Measurements from ENCODE around the gene LIMS2.

The LIMS2 gene

DNA sequence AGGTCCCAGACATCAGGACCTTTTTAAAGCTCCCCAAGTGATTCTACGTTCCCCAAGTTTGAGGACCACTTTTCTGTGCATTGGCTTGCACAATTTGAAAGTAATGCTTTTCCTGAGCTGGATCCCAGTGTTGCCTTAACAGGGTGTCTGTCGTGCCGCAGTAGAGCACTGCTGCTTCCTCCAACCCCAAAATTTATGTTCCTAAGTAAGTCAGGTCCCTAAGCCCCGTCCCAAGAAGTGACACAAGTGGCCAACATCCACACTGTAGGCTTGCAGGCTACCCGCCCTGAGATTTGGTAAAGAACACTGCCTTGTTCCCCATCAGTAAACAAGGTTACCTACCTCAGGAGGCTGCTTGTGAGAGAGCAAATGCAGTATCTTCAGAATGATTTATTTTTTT is 28.0 kb upstream of the LIMS2 start:
- Histone ChIP-seq H3K4me2 (peak overlapping the region; percentile 76 to 97 (median 89)), H3K4me1 (peaks cover 34 to 51% (median 40%) of the 10 kb centered on the region in 10 experiments), H3K27ac (peak overlapping the region in 1 of 11 experiments; percentile 99; a peak in 2 of 22 replicates), H3K27me3 (no peaks in the 10 kb centered on the region), H4K20me1 (peaks cover 11 to 37% (median 31%) of the 10 kb centered on the region in 11 experiments; a peak in 18 of 22 replicates), H3K4me3 (peak overlapping the region in 8 of 10 experiments; percentile 68 to 89 (median 82); a peak in 9 of 20 replicates), H3K9ac (peak overlapping the region in 8 of 11 experiments; percentile 92 to 99 (median 98); a peak in 10 of 22 replicates), H3K36me3 (peaks cover 28 to 56% (median 48%) of the 10 kb centered on the region in 11 experiments), H3K9me3 (replicated peaks in 1 of 11) (no peaks in the 10 kb centered on the region)
- no peak for TF ChIP-seq Cebpa-rat (IDR thresholded peaks at IDR 0.05)

- H3K36me3 ChIP-seq = peaks cover 20 to 49% (median 40%) of the 10 kb centered on the region in 11 experiments
- H3K9ac ChIP-seq = peak overlapping the region; percentile 92 to 99 (median 98)
- peaks cover 34 to 51% (median 40%) of the 10 kb centered on the region in 10 experiments for H3K4me1 ChIP-seq
- TF ChIP-seq Cebpa-rat (IDR thresholded peaks at IDR 0.05) = no peak
- peak overlapping the region; percentile 76 to 97 (median 89) for H3K4me2 ChIP-seq
- H3K9me3 ChIP-seq (replicated peaks in 1 of 11) = no peaks in the 10 kb centered on the region
- H3K27me3 ChIP-seq = no peaks in the 10 kb centered on the region
- H4K20me1 ChIP-seq = peaks cover 11 to 37% (median 31%) of the 10 kb centered on the region in 11 experiments; a peak in 18 of 22 replicates
- H3K4me3 ChIP-seq = peak overlapping the region; percentile 68 to 89 (median 80)
- peak overlapping the region; percentile 94 to 99 (median 99) for H3K27ac ChIP-seq
These were observed 27.2 kb upstream of the LIMS2 start for GRCh38 chr2:127702395-127703009.

DNA sequence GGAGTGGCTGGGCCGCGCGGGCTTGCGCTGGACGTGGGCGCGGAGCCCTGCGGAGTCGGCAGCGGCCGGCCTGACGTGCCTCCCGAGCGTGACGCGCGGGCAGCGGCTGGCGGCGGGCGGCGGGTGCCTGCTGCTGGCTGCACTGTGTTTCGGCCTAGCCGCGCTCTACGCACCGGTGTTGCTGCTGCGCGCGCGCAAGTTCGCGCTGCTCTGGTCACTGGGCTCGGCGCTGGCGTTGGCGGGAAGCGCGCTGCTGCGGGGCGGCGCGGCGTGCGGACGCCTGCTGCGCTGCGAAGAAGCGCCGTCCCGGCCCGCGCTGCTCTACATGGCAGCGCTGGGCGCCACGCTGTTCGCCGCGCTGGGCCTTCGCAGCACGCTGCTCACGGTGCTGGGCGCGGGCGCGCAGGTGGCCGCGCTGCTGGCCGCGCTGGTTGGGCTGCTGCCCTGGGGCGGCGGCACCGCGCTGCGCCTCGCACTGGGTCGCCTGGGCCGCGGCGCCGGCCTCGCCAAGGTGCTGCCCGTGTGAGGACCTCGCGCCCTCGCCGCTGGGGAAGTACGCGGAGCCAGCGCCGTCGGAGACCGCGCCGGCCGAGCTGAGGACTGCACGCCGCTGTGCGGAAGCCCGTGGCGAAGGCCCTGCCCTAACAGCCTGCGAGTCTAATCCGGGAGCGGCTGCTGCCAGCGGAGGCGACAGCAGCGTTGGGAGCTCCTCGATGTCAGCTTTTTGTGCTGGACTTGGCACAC is 26.5 kb upstream of the LIMS2 start:
- Histone ChIP-seq H3K4me2 (peak overlapping the region; percentile 76 to 97 (median 89)), H3K9me3 (replicated peaks in 1 of 11) (no peaks in the 10 kb centered on the region), H3K4me3 (peak overlapping the region; percentile 68 to 89 (median 80)), H4K20me1 (peaks cover 11 to 37% (median 31%) of the 10 kb centered on the region in 11 experiments; a peak in 18 of 22 replicates), H3K9ac (peak overlapping the region; percentile 92 to 99 (median 98)), H3K36me3 (peaks cover 14 to 42% (median 34%) of the 10 kb centered on the region in 11 experiments), H3K27ac (peak overlapping the region; percentile 94 to 99 (median 99)), H3K4me1 (peaks cover 34 to 51% (median 40%) of the 10 kb centered on the region in 10 experiments), H3K27me3 (no peaks in the 10 kb centered on the region)
- no peak for TF ChIP-seq Cebpa-rat (IDR thresholded peaks at IDR 0.05)

DNA sequence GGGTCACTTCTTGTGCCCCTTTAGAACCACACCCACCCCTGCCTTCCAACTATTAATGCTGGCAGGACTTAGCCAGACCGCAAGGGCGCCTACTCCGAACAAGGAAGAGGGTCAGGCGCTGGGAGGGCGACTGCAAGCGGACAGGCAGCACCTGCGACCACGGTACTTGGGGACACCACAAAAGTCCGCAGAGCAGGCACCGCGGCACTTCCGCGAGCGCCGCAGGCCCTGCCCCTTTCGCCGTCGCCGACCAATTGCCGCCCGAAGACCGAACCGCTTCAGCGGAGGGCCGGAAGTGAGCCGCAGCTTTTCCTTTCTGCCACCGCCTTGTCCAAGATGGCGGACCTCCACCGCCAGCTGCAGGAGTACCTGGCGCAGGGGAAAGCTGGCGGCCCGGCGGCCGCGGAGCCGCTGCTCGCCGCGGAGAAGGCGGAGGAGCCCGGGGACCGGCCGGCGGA is 25.9 kb upstream of the LIMS2 start, which contains the start of gene SFT2D3:
TSS of gene SFT2D3 (plus strand) at position 305 of the 458 bp plus-strand sequence. CDS start at position 337, 32 bp downstream.
- H3K4me2 ChIP-seq = peak within 1 kb of the TSS; percentile 76 to 97 (median 91)
- peaks cover 8 to 36% (median 28%) of the 10 kb centered on the region in 11 experiments; a peak in 21 of 22 replicates for H3K36me3 ChIP-seq
- H3K4me3 ChIP-seq = peak within 1 kb of the TSS; percentile 68 to 89 (median 80)
- peaks cover 7 to 36% (median 30%) of the 10 kb centered on the region in 11 experiments; a peak in 18 of 22 replicates for H4K20me1 ChIP-seq
- no peaks in the 10 kb centered on the region for H3K27me3 ChIP-seq
- H3K9ac ChIP-seq = peak within 1 kb of the TSS; percentile 92 to 99 (median 98)
- TF ChIP-seq Cebpa-rat (IDR thresholded peaks at IDR 0.05) = no peak
- peaks cover 34 to 54% (median 40%) of the 10 kb centered on the region in 10 experiments for H3K4me1 ChIP-seq
- H3K9me3 ChIP-seq (replicated peaks in 1 of 11) = no peaks in the 10 kb centered on the region
- peak within 1 kb of the TSS; percentile 94 to 99 (median 99) for H3K27ac ChIP-seq

DNA sequence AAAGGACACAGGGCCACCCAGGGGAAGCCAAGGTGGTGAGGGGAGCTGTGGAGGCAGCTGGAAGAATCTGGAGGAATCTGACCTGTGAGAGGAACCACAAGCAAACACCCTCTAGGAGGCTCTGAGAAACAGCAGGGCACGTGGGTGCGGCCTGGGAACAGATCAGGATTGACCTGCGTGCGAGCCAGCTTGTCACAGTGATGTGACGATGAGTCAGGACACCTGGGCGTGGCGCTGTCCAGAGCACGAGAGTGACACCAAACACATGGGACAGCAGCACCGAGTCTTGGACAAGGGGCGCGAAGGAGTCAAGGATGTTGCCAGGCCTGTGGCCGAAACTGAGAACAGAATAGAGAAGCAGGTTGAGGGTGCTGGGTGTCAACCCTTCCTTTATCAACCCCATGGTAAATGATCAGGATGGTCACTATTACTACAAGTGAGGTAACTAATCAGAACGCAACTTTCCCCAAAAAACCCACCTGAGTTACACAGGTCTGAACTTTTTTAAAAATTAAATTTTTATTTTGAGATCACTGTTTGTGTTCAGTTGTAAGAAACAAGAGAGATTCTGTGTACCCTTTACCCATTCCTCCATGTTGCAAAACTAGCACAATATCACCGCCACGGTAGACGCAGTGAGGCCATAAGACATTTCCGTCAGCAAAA is 25.3 kb upstream of the LIMS2 start:
- H3K4me3 ChIP-seq = peak overlapping the region; percentile 68 to 89 (median 80)
- TF ChIP-seq Cebpa-rat (IDR thresholded peaks at IDR 0.05) = no peak
- peak overlapping the region; percentile 76 to 97 (median 91) for H3K4me2 ChIP-seq
- no peaks in the 10 kb centered on the region for H3K9me3 ChIP-seq (replicated peaks in 1 of 11)
- peak overlapping the region; percentile 94 to 99 (median 99) for H3K27ac ChIP-seq
- no peaks in the 10 kb centered on the region for H3K27me3 ChIP-seq
- H4K20me1 ChIP-seq = peaks cover under 1 to 33% (median 26%) of the 10 kb centered on the region in 11 experiments; a peak in 17 of 22 replicates
- H3K36me3 ChIP-seq = peaks cover 2 to 30% (median 22%) of the 10 kb centered on the region in 11 experiments; a peak in 19 of 22 replicates
- peaks cover 34 to 52% (median 40%) of the 10 kb centered on the region in 10 experiments for H3K4me1 ChIP-seq
- H3K9ac ChIP-seq = peak overlapping the region; percentile 92 to 99 (median 98)

DNA sequence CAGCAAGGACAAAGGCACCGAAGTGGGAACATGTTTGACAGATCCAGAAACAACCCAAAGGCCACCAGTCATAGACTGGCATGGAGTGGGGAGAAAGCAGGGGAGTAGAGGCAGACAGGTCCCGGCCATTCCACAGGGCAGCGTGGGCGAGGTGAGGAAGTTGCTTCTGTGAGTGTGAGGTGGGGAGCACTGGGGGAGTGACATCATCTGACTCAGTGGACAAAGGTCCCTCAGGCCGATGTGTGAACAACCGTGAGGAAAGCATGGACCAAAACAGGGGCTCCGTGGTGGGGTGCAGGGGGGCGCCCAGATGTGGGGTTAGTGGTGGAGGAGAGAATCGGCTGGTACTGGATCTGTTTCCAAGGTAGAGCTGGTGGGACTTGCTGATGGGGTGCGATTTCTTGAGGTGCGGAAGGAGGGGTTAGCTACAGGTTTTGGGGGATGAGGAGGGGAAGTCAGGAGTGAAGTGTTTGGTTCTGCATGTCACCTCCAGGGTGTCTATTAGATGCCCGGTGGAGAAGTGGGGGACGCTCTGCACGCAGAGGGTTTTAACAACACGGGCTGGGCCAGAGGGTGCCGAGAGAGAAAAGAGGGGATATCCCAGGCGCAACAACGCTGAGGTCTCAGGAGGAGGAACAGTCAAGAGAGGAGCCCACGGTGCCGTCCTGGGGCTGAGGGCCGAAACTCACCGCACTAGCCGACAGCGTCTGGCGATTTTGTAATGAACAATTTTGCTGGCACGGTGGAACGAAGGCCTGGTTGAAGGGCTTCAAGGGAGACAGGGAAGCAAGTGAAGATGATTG is 23.4 kb upstream of the LIMS2 start:
- Histone ChIP-seq H3K4me2 (no peak overlapping the region), H3K9ac (no peak overlapping the region), H4K20me1 (peaks cover 0 to 16% (median 14%) of the 10 kb centered on the region in 11 experiments; a peak in 16 of 22 replicates), H3K27ac (no peak overlapping the region), H3K9me3 (replicated peaks in 1 of 11) (no peaks in the 10 kb centered on the region), H3K27me3 (no peaks in the 10 kb centered on the region), H3K36me3 (peaks cover 0 to 11% (median 7%) of the 10 kb centered on the region in 11 experiments; a peak in 11 of 22 replicates), H3K4me3 (no peak overlapping the region), H3K4me1 (peaks cover 23 to 33% (median 26%) of the 10 kb centered on the region in 10 experiments)
- no peak for TF ChIP-seq Cebpa-rat (IDR thresholded peaks at IDR 0.05)

GRCh38 chr2:127697482-127698180 is 22.3 kb upstream of the LIMS2 start:
- no peak overlapping the region for H3K9ac ChIP-seq
- TF ChIP-seq Cebpa-rat (IDR thresholded peaks at IDR 0.05) = no peak

More at GRCh38 chr2:127697482-127698180, 22.3 kb upstream of the LIMS2 start:
- Histone ChIP-seq H3K27ac (no peak overlapping the region), H3K4me1 (peaks cover 11 to 22% (median 14%) of the 10 kb centered on the region in 10 experiments), H3K4me3 (no peak overlapping the region), H3K27me3 (no peaks in the 10 kb centered on the region), H3K36me3 (no peaks in the 10 kb centered on the region), H4K20me1 (peaks cover 0 to 5% (median 3%) of the 10 kb centered on the region in 11 experiments; a peak in 12 of 22 replicates), H3K9me3 (replicated peaks in 1 of 11) (no peaks in the 10 kb centered on the region), H3K4me2 (no peak overlapping the region)

All from BLaER1 treated with 17β-estradiol and CSF1 and Interleukin-3, amounts not matched to agents 10 nM and 100 nM (cell line).